WTC11 (cell line): Measurements from ENCODE around the gene SULT2B1. TPM values are rescaled to one million over a fixed set of nuclear protein-coding genes. Genes with fewer than 3 reads are reported as not detected.
A peak's percentile ranks its signal among the peaks of the same experiment; 100 is the strongest.

ENCODE experiments used
- ATAC-seq: fragments of 200-7000 bp; cut with Tn5 transposase; 2 replicates; pipeline ENCODE4 v1.10.0; 2021; ENCODE audit warnings: mild to moderate bottlenecking, moderate library complexity
- CTCF ChIA-PET: fragments of 300-600 bp; sonication (Branson Sonifier 250); formaldehyde crosslinking; loops from one replicate; lab custom pipeline; 2021; ENCODE audit warnings: antibody characterized with exemption; lab: Charles Lee
- POLR2A ChIA-PET: fragments of 350-600 bp; sonication (Branson Sonifier 250); formaldehyde crosslinking; loops from one replicate; lab custom pipeline; 2021; ENCODE audit warnings: antibody characterized with exemption; lab: Charles Lee
- DNase-seq: peaks from one replicate; pipeline ENCODE4 v3.0.0; 2021; ENCODE audit warnings: low spot score
- H3K27ac Mint-ChIP-seq: 2 replicates; pipeline ENCODE4 v1.8.0; 2021; ENCODE audit warnings: mixed read lengths
- H3K27me3 Mint-ChIP-seq: 2 replicates; pipeline ENCODE4 v1.8.0; 2021; ENCODE audit warnings: low read depth, mild to moderate bottlenecking, moderate library complexity, mixed read lengths
- H3K36me3 Mint-ChIP-seq: 2 replicates; pipeline ENCODE4 v1.8.0; 2021; ENCODE audit warnings: mixed read lengths
- H3K4me1 Mint-ChIP-seq: 2 replicates; pipeline ENCODE4 v1.8.0; 2022; ENCODE audit warnings: mixed read lengths
- H3K4me3 Mint-ChIP-seq: 2 replicates; pipeline ENCODE4 v1.8.0; 2021; ENCODE audit warnings: mild to moderate bottlenecking, moderate library complexity, mixed read lengths
- H3K9me3 Mint-ChIP-seq: 2 replicates; pipeline ENCODE4 v1.8.0; 2021; ENCODE audit warnings: mixed read lengths
- JAZF1 ChIP-seq: fragments of 250-450 bp; sonication (Bioruptor Pico); IDR thresholded peaks from 2 replicates; pipeline ENCODE4 v1.9.0; 2021; ENCODE audit warnings: moderate library complexity, mild to moderate bottlenecking, inconsistent platforms
- NFATC4 ChIP-seq: fragments of 250-450 bp; sonication (Bioruptor Pico); IDR thresholded peaks from 2 replicates; pipeline ENCODE4 v1.9.0; 2021; ENCODE audit warnings: mild to moderate bottlenecking
- NR2C2 ChIP-seq: sonication (generic); formaldehyde crosslinking; IDR thresholded peaks from 2 replicates; pipeline ENCODE4 v1.8.0; 2022; ENCODE audit warnings: mild to moderate bottlenecking, missing genetic modification reagents
- PRDM15 ChIP-seq: sonication (generic); formaldehyde crosslinking; IDR thresholded peaks from 2 replicates; pipeline ENCODE4 v1.8.0; 2022; ENCODE audit warnings: missing genetic modification reagents
- RELA ChIP-seq: sonication (generic); formaldehyde crosslinking; IDR thresholded peaks from 2 replicates; pipeline ENCODE4 v1.8.1; 2022; ENCODE audit warnings: missing genetic modification reagents, mild to moderate bottlenecking, borderline replicate concordance
- ZNF671 ChIP-seq: fragments of 250-450 bp; sonication (Bioruptor Pico); IDR thresholded peaks from 2 replicates; pipeline ENCODE4 v1.8.0; 2021; ENCODE audit warnings: mild to moderate bottlenecking
- total RNA-seq: library from RNA; stranded (reverse); gene quantifications from 3 replicates; pipeline ENCODE4 v1.2.3, GENCODE V29; 2021
- TF ChIP-seq, protein P1 (sequence below): sonication (generic); formaldehyde crosslinking; IDR thresholded peaks from 2 replicates; pipeline ENCODE4 v1.8.1; 2023; ENCODE audit warnings: mild to moderate bottlenecking, missing genetic modification reagents, borderline replicate concordance
- TF ChIP-seq, protein P2 (sequence below): sonication (generic); formaldehyde crosslinking; IDR thresholded peaks from 2 replicates; pipeline ENCODE4 v1.8.0; 2023; ENCODE audit warnings: missing genetic modification reagents, mild to moderate bottlenecking, borderline replicate concordance

The SULT2B1 gene
- total RNA-seq, 1 experiment from 2014 or later = 0.96 TPM

GRCh38 chr19:48614436-48615230 is 62.7 kb downstream of the SULT2B1 start, which contains the start of gene FAM83E (continued):
- TF ChIP-seq, protein P1, sequence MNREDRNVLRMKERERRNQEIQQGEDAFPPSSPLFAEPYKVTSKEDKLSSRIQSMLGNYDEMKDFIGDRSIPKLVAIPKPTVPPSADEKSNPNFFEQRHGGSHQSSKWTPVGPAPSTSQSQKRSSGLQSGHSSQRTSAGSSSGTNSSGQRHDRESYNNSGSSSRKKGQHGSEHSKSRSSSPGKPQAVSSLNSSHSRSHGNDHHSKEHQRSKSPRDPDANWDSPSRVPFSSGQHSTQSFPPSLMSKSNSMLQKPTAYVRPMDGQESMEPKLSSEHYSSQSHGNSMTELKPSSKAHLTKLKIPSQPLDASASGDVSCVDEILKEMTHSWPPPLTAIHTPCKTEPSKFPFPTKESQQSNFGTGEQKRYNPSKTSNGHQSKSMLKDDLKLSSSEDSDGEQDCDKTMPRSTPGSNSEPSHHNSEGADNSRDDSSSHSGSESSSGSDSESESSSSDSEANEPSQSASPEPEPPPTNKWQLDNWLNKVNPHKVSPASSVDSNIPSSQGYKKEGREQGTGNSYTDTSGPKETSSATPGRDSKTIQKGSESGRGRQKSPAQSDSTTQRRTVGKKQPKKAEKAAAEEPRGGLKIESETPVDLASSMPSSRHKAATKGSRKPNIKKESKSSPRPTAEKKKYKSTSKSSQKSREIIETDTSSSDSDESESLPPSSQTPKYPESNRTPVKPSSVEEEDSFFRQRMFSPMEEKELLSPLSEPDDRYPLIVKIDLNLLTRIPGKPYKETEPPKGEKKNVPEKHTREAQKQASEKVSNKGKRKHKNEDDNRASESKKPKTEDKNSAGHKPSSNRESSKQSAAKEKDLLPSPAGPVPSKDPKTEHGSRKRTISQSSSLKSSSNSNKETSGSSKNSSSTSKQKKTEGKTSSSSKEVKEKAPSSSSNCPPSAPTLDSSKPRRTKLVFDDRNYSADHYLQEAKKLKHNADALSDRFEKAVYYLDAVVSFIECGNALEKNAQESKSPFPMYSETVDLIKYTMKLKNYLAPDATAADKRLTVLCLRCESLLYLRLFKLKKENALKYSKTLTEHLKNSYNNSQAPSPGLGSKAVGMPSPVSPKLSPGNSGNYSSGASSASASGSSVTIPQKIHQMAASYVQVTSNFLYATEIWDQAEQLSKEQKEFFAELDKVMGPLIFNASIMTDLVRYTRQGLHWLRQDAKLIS (CRISPR knock-in tag) = peak; percentile 59; the same call in 1 of the 2 replicates
- TF ChIP-seq ZNF671 (CRISPR knock-in tag) (peak; percentile 98), JAZF1 (CRISPR knock-in tag) (no peak)
- TF ChIP-seq, all 79 proteins: peak for 24

GRCh38 chr19:48615231-48616040 is 63.5 kb downstream of the SULT2B1 start:
- no peak for DNase-seq
- Mint-ChIP-seq H3K4me3 (peak overlapping the region; percentile 99), H3K9me3 (no peaks in the 10 kb centered on the region), H3K36me3 (peaks cover 40% of the 10 kb centered on the region), H3K4me1 (peaks cover 59% of the 10 kb centered on the region), H3K27ac (peak overlapping the region; percentile 98), H3K27me3 (no peaks in the 10 kb centered on the region)
- peak; percentile 0; the same call in 1 of the 2 replicates for ATAC-seq
- POLR2A ChIA-PET = interaction anchor here (0.7 to 2.6 kb wide), 10 partner anchors 9 to 282 kb away, joined by 3 to 18 read pairs (median 4); partner anchors contain the start of gene CA11
- TF ChIP-seq PRDM15 (CRISPR knock-in tag) = peak; percentile 34; the same call in 1 of the 2 replicates
- TF ChIP-seq, protein P2, sequence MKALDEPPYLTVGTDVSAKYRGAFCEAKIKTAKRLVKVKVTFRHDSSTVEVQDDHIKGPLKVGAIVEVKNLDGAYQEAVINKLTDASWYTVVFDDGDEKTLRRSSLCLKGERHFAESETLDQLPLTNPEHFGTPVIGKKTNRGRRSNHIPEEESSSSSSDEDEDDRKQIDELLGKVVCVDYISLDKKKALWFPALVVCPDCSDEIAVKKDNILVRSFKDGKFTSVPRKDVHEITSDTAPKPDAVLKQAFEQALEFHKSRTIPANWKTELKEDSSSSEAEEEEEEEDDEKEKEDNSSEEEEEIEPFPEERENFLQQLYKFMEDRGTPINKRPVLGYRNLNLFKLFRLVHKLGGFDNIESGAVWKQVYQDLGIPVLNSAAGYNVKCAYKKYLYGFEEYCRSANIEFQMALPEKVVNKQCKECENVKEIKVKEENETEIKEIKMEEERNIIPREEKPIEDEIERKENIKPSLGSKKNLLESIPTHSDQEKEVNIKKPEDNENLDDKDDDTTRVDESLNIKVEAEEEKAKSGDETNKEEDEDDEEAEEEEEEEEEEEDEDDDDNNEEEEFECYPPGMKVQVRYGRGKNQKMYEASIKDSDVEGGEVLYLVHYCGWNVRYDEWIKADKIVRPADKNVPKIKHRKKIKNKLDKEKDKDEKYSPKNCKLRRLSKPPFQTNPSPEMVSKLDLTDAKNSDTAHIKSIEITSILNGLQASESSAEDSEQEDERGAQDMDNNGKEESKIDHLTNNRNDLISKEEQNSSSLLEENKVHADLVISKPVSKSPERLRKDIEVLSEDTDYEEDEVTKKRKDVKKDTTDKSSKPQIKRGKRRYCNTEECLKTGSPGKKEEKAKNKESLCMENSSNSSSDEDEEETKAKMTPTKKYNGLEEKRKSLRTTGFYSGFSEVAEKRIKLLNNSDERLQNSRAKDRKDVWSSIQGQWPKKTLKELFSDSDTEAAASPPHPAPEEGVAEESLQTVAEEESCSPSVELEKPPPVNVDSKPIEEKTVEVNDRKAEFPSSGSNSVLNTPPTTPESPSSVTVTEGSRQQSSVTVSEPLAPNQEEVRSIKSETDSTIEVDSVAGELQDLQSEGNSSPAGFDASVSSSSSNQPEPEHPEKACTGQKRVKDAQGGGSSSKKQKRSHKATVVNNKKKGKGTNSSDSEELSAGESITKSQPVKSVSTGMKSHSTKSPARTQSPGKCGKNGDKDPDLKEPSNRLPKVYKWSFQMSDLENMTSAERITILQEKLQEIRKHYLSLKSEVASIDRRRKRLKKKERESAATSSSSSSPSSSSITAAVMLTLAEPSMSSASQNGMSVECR = no peak
- CTCF ChIA-PET = interaction anchor here (0.8 to 2.7 kb wide), 8 partner anchors 9 to 126 kb away, joined by 3 to 17 read pairs (median 6); no protein-coding TSS in a partner anchor

- Mint-ChIP-seq H3K9me3 (no peaks in the 10 kb centered on the region), H3K27ac (peak overlapping the region; percentile 98), H3K27me3 (no peaks in the 10 kb centered on the region), H3K4me3 (peak overlapping the region; percentile 99), H3K4me1 (peaks cover 59% of the 10 kb centered on the region), H3K36me3 (peaks cover 40% of the 10 kb centered on the region)
- CTCF ChIA-PET = interaction anchor here (1.3 to 2.7 kb wide), 4 partner anchors 8 to 110 kb away, joined by 3 to 17 read pairs (median 6); no protein-coding TSS in a partner anchor
- DNase-seq = no peak
- POLR2A ChIA-PET = interaction anchor here (1.0 to 2.6 kb wide), 6 partner anchors 8 to 282 kb away, joined by 3 to 18 read pairs (median 6); partner anchors contain the start of gene CA11
- no peak for TF ChIP-seq RELA (CRISPR knock-in tag)
- 0 out of 2 replicates have a peak, but pooled peaks have one; percentile 36 for TF ChIP-seq NFATC4 (CRISPR knock-in tag)
- TF ChIP-seq ZNF671 (CRISPR knock-in tag) = peak; percentile 11; the same call in 1 of the 2 replicates
- TF ChIP-seq NR2C2 = no peak
- no peak for ATAC-seq
These were observed 64.1 kb downstream of the SULT2B1 start for GRCh38 chr19:48616041-48616436.
